K562 (cell line): ENCODE results near the gene CCDC87. TPM values are rescaled to one million over a fixed set of nuclear protein-coding genes. Genes with fewer than 3 reads are reported as not detected.

ENCODE experiments used
- CBX2 ChIP-seq: fragments of 200-600 bp; sonication (generic); IDR thresholded peaks from one replicate; pipeline ENCODE4 v1.6.1; 2012; ENCODE audit warnings: mild to moderate bottlenecking, low read length, inconsistent platforms; ENCODE audit not compliant: insufficient read depth, poor library complexity, severe bottlenecking
- KLF1 ChIP-seq: fragments of 450-650 bp; IDR thresholded peaks from 2 replicates; pipeline ENCODE4 v1.6.1; 2016; ENCODE audit warnings: missing genetic modification characterization, missing compliant biosample characterization
- POLR2AphosphoS2 ChIP-seq: IDR thresholded peaks from 2 replicates; pipeline ENCODE4 v1.6.1; 2012; ENCODE audit warnings: low read length, improper control_type of control experiment
- POU5F1 ChIP-seq: fragments of 150-350 bp; IDR thresholded peaks from 2 replicates; pipeline ENCODE4 v1.6.1; 2014; ENCODE audit warnings: borderline replicate concordance, low read length, low read depth, mild to moderate bottlenecking; ENCODE audit not compliant: partially characterized antibody
- PRDM10 ChIP-seq: fragments of 450-650 bp; IDR thresholded peaks from 2 replicates; pipeline ENCODE4 v1.6.1; 2018; ENCODE audit not compliant: partially characterized antibody
- RBM22 ChIP-seq: fragments of 200-400 bp; formaldehyde crosslinking; IDR thresholded peaks from 2 replicates; pipeline ENCODE4 v1.6.1; 2018; ENCODE audit warnings: low read length, low read depth; ENCODE audit not compliant: poor library complexity, severe bottlenecking
- RFX7 ChIP-seq: fragments of 250-450 bp; sonication (Bioruptor Pico); IDR thresholded peaks from 2 replicates; pipeline ENCODE4 v1.5.1; 2021; ENCODE audit warnings: mild to moderate bottlenecking
- SIX5 ChIP-seq, 2 experiments: IDR thresholded peaks; 2 replicates each; pipeline ENCODE4 v1.6.1; 2011; ENCODE audit warnings: low read length in 2 of 2, borderline replicate concordance in 1 of 2, low read depth in 1 of 2, mild to moderate bottlenecking in 1 of 2, moderate library complexity in 1 of 2; ENCODE audit not compliant: insufficient read depth in 1 of 2
- SNIP1 ChIP-seq: fragments of 450-650 bp; IDR thresholded peaks from 2 replicates; pipeline ENCODE4 v1.7.1; 2017; ENCODE audit warnings: low read depth, mild to moderate bottlenecking
- SRF ChIP-seq, 2 experiments: fragments of 250-450, 450-650 bp in 1 of 2; sonication (Bioruptor Pico) in 1 of 2; sonication (generic) in 1 of 2; formaldehyde crosslinking; IDR thresholded peaks; 2 replicates each; pipeline versions ENCODE4 v1.5.0 to v1.5.1; 2020 to 2022; ENCODE audit warnings: mild to moderate bottlenecking in 1 of 2, missing genetic modification reagents in 1 of 2
- TBL1XR1 ChIP-seq, 2 experiments: IDR thresholded peaks; 2 replicates each; pipeline ENCODE4 v1.6.1; 2012; ENCODE audit warnings: improper control_type of control experiment in 2 of 2, low read length in 2 of 2, mild to moderate bottlenecking in 1 of 2
- TEAD2 ChIP-seq: fragments of 450-650 bp; IDR thresholded peaks from 2 replicates; pipeline ENCODE4 v1.6.1; 2016; ENCODE audit warnings: missing genetic modification characterization, control low read depth, missing compliant biosample characterization
- ZNF57 ChIP-seq: fragments of 450-650 bp; formaldehyde crosslinking; IDR thresholded peaks from 2 replicates; pipeline ENCODE4 v1.4.0; 2020; ENCODE audit warnings: mild to moderate bottlenecking, moderate library complexity
- ZNF764 ChIP-seq: fragments of 250-450 bp; sonication (Bioruptor Pico); IDR thresholded peaks from 2 replicates; pipeline ENCODE4 v1.4.0; 2020; ENCODE audit warnings: low read depth, mild to moderate bottlenecking, moderate library complexity
- ZNF79 ChIP-seq: fragments of 250-450 bp; sonication (Bioruptor Pico); IDR thresholded peaks from 2 replicates; pipeline ENCODE4 v1.4.0; 2020; ENCODE audit warnings: low read depth, mild to moderate bottlenecking, moderate library complexity
- polyA plus RNA-seq, 8 experiments: library from polyadenylated mRNA; depleted of rRNA in 4 of 8; stranded (reverse) in 5 of 8; unstranded in 3 of 8; fragments of >200 nt; fragmentation: Nextera tagmentation in 2 of 8; fragmentation: Illumina TruSeq in 1 of 8; extraction: Ambion mirVana in 2 of 8; extraction: Trizol in 1 of 8; gene quantifications; 2 replicates each; pipeline versions ENCODE4 v1.2.1 to v1.2.3, GENCODE V29; 2011 to 2014; ENCODE audit warnings: inconsistent platforms in 1 of 8, missing spikeins in 1 of 8
- total RNA-seq, 7 experiments: library from RNA; depleted of rRNA in 6 of 7; stranded (reverse); fragments of >200 nt in 6 of 7; fragmentation: Illumina TruSeq in 2 of 7; extraction: Trizol in 2 of 7; gene quantifications; 2 replicates each; pipeline versions ENCODE4 v1.2.1 to v1.2.3, GENCODE V29; 2011 to 2021; ENCODE audit warnings: low replicate concordance in 1 of 7
- TF ChIP-seq, protein P1 (sequence below): fragments of 200-800 bp; sonication (Bioruptor generic); IDR thresholded peaks from 2 replicates; pipeline ENCODE4 v1.6.1; 2016; ENCODE audit warnings: missing genetic modification characterization, missing compliant biosample characterization
- TF ChIP-seq, protein P2 (sequence below): fragments of 450-650 bp; formaldehyde crosslinking; IDR thresholded peaks from 2 replicates; pipeline ENCODE4 v1.4.0; 2020; ENCODE audit warnings: mild to moderate bottlenecking, moderate library complexity

Gene CCDC87
- total and polyA plus RNA-seq, 9 of the 15 experiments (the other 6 are each of a cell fraction or from before 2014, with no cell fraction given): 0.03 to 0.44 (median 0.15) TPM; not detected in 1

- TF ChIP-seq PRDM10 (peak; percentile 59), TEAD2 (tag) (no peak), RFX7 (CRISPR knock-in tag) (no peak), SNIP1 (no peak), SIX5 (IDR thresholded peaks at IDR 0.05; ENCODE audit: borderline replicate concordance in 1 of 2, insufficient read depth in 1 of 2, low read depth in 1 of 2, low read length in 2 of 2) (no peak), ZNF764 (no peak), CBX2 (no peak), TBL1XR1 (IDR thresholded peaks at IDR 0.05; ENCODE audit: low read length in 2 of 2) (0 out of 4 replicates have a peak, but pooled peaks of 1 of the 2 experiments have one; percentile 59), POU5F1 (no peak), SRF (CRISPR knock-in tag; IDR thresholded peaks at IDR 0.05) (peak; percentile 13 to 50; a peak in 2 of 4 replicates), RBM22 (peak; percentile 78), KLF1 (tag) (no peak), ZNF79 (no peak), ZNF57 (CRISPR knock-in tag) (no peak), POLR2AphosphoS2 (peak; percentile 96)
- TF ChIP-seq, protein P1, sequence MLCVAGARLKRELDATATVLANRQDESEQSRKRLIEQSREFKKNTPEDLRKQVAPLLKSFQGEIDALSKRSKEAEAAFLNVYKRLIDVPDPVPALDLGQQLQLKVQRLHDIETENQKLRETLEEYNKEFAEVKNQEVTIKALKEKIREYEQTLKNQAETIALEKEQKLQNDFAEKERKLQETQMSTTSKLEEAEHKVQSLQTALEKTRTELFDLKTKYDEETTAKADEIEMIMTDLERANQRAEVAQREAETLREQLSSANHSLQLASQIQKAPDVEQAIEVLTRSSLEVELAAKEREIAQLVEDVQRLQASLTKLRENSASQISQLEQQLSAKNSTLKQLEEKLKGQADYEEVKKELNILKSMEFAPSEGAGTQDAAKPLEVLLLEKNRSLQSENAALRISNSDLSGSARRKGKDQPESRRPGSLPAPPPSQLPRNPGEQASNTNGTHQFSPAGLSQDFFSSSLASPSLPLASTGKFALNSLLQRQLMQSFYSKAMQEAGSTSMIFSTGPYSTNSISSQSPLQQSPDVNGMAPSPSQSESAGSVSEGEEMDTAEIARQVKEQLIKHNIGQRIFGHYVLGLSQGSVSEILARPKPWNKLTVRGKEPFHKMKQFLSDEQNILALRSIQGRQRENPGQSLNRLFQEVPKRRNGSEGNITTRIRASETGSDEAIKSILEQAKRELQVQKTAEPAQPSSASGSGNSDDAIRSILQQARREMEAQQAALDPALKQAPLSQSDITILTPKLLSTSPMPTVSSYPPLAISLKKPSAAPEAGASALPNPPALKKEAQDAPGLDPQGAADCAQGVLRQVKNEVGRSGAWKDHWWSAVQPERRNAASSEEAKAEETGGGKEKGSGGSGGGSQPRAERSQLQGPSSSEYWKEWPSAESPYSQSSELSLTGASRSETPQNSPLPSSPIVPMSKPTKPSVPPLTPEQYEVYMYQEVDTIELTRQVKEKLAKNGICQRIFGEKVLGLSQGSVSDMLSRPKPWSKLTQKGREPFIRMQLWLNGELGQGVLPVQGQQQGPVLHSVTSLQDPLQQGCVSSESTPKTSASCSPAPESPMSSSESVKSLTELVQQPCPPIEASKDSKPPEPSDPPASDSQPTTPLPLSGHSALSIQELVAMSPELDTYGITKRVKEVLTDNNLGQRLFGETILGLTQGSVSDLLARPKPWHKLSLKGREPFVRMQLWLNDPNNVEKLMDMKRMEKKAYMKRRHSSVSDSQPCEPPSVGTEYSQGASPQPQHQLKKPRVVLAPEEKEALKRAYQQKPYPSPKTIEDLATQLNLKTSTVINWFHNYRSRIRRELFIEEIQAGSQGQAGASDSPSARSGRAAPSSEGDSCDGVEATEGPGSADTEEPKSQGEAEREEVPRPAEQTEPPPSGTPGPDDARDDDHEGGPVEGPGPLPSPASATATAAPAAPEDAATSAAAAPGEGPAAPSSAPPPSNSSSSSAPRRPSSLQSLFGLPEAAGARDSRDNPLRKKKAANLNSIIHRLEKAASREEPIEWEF (CRISPR knock-in tag): no peak
- TF ChIP-seq, protein P2, sequence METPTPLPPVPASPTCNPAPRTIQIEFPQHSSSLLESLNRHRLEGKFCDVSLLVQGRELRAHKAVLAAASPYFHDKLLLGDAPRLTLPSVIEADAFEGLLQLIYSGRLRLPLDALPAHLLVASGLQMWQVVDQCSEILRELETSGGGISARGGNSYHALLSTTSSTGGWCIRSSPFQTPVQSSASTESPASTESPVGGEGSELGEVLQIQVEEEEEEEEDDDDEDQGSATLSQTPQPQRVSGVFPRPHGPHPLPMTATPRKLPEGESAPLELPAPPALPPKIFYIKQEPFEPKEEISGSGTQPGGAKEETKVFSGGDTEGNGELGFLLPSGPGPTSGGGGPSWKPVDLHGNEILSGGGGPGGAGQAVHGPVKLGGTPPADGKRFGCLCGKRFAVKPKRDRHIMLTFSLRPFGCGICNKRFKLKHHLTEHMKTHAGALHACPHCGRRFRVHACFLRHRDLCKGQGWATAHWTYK (CRISPR knock-in tag): peak; percentile 83
Measured at GRCh38 chr11:66616379-66617154, 23.7 kb upstream of the CCDC87 start, which contains the start of gene RBM14 (continued).
